Measurements from ENCODE around the gene PACS1. TPM values are rescaled to one million over a fixed set of nuclear protein-coding genes. Genes with fewer than 3 reads are reported as not detected.
A peak's percentile ranks its signal among the peaks of the same experiment; 100 is the strongest.

The PACS1 gene
- total RNA-seq, 4 donors from 2014 or later = 37.1 to 97.8 (median 54.3) TPM

DNA sequence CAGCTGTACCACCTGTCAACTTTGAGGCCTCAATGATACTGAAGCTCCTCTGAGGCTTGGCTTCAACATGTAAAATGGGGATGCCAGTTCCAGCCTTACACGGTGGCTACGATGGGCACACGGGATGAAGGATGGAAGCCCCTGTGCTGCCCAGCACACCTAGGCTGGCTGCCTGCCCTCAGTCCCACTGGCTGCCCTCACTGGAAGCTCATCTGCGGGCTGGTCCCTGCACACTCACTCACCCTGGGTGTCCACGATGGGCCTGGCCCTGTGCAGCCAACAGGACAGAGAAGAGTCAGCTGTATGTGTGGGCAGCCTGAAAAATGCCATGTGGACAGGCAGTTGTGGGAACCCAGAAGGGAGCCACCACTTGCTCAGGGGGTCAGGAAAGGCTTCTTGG, 216.6 kb downstream of the PACS1 start:
- peaks cover 42 to 70% (median 47%) of the 10 kb centered on the region in 4 donors for H3K4me1 ChIP-seq
- H3K4me3 ChIP-seq = no peak overlapping the region
- DNase-seq (ENCODE audit: extremely low spot score) = no peak
- no peak overlapping the region for H3K27ac ChIP-seq (replicated peaks in 1 of 4)
- intact Hi-C loops (cut with DNase I) = no loop called here
- no peaks in the 10 kb centered on the region for H3K9me3 ChIP-seq
- peaks cover 0 to 37% (median 12%) of the 10 kb centered on the region in 4 donors for H3K36me3 ChIP-seq
- TF ChIP-seq EP300 (IDR thresholded peaks at IDR 0.05) = no peak
- no peak for TF ChIP-seq POLR2AphosphoS5 (IDR thresholded peaks at IDR 0.05)
- WGBS = 92% methylated on average over 3 of the region's 5 CpGs
- H3K27me3 ChIP-seq = peaks cover 0 to 6% (median under 1%) of the 10 kb centered on the region in 4 donors

GRCh38 chr11:66287211-66287888, 217.3 kb downstream of the PACS1 start:
- Histone ChIP-seq H3K36me3 (peaks cover 0 to 37% (median 12%) of the 10 kb centered on the region in 4 donors), H3K27me3 (peaks cover 2 to 13% (median 6%) of the 10 kb centered on the region in 4 donors), H3K4me3 (peak overlapping the region in 1 of 4 donors; percentile 94), H3K27ac (replicated peaks in 1 of 4) (peak overlapping the region in 1 of 4 donors; percentile 89), H3K9me3 (no peaks in the 10 kb centered on the region), H3K4me1 (peaks cover 43 to 70% (median 48%) of the 10 kb centered on the region in 4 donors)
- DNase-seq (ENCODE audit: extremely low spot score) = no peak
- 76% methylated on average over 5 of the region's 10 CpGs for WGBS
- TF ChIP-seq EP300 (IDR thresholded peaks at IDR 0.05) (no peak), POLR2AphosphoS5 (IDR thresholded peaks at IDR 0.05) (no peak), POLR2A (IDR thresholded peaks at IDR 0.05; ENCODE audit: low read depth) (no peak)
- TF ChIP-seq, protein P1, sequence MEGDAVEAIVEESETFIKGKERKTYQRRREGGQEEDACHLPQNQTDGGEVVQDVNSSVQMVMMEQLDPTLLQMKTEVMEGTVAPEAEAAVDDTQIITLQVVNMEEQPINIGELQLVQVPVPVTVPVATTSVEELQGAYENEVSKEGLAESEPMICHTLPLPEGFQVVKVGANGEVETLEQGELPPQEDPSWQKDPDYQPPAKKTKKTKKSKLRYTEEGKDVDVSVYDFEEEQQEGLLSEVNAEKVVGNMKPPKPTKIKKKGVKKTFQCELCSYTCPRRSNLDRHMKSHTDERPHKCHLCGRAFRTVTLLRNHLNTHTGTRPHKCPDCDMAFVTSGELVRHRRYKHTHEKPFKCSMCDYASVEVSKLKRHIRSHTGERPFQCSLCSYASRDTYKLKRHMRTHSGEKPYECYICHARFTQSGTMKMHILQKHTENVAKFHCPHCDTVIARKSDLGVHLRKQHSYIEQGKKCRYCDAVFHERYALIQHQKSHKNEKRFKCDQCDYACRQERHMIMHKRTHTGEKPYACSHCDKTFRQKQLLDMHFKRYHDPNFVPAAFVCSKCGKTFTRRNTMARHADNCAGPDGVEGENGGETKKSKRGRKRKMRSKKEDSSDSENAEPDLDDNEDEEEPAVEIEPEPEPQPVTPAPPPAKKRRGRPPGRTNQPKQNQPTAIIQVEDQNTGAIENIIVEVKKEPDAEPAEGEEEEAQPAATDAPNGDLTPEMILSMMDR (IDR thresholded peaks at IDR 0.05) = no peak
- intact Hi-C loops (cut with DNase I) = no loop called here

GRCh38 chr11:66287889-66288670, 218.0 kb downstream of the PACS1 start:
- peak overlapping the region; percentile 67 to 100 (median 88) for H3K4me3 ChIP-seq
- no peaks in the 10 kb centered on the region for H3K9me3 ChIP-seq
- H3K4me1 ChIP-seq = peaks cover 38 to 67% (median 42%) of the 10 kb centered on the region in 4 donors
- no peak for DNase-seq (ENCODE audit: extremely low spot score)
- peak overlapping the region; percentile 89 to 97 (median 93) for H3K27ac ChIP-seq (replicated peaks in 1 of 4)
- H3K27me3 ChIP-seq = peaks cover 2 to 20% (median 13%) of the 10 kb centered on the region in 4 donors
- intact Hi-C loops (cut with DNase I) = no loop called here
- no peak for TF ChIP-seq POLR2A (IDR thresholded peaks at IDR 0.05; ENCODE audit: low read depth)
- TF ChIP-seq, protein P1 (IDR thresholded peaks at IDR 0.05) = no peak
- TF ChIP-seq EP300 (IDR thresholded peaks at IDR 0.05) = no peak
- TF ChIP-seq POLR2AphosphoS5 (IDR thresholded peaks at IDR 0.05) = no peak
- WGBS = 34% methylated on average over 12 of the region's 20 CpGs
- peaks cover 0 to 37% (median 12%) of the 10 kb centered on the region in 4 donors for H3K36me3 ChIP-seq

GRCh38 chr11:66288671-66289547, 218.8 kb downstream of the PACS1 start, which contains the start of gene YIF1A:
TSS of gene YIF1A (minus strand) at chr11:66289143. CDS start at chr11:66288985, 158 bp downstream.
- peaks cover 0 to 30% (median 11%) of the 10 kb centered on the region in 4 donors for H3K36me3 ChIP-seq
- under 1% methylated on average over 30 of the region's 87 CpGs for WGBS
- peak; percentile 99 for DNase-seq (ENCODE audit: extremely low spot score)
- TF ChIP-seq EP300 (IDR thresholded peaks at IDR 0.05) = no peak
- TF ChIP-seq POLR2A (IDR thresholded peaks at IDR 0.05; ENCODE audit: low read depth) = peak; percentile 95
- TF ChIP-seq, protein P1 (IDR thresholded peaks at IDR 0.05) = peak in 1 of 3 experiments; percentile 31
- peak; percentile 96 to 98 for TF ChIP-seq POLR2AphosphoS5 (IDR thresholded peaks at IDR 0.05)
- peaks cover 38 to 64% (median 42%) of the 10 kb centered on the region in 4 donors for H3K4me1 ChIP-seq
- H3K4me3 ChIP-seq = peak within 1 kb of the TSS; percentile 67 to 100 (median 88)
- intact Hi-C loops (cut with DNase I) = no loop called here
- peak within 1 kb of the TSS; percentile 89 to 97 (median 93) for H3K27ac ChIP-seq (replicated peaks in 1 of 4)
- no peaks in the 10 kb centered on the region for H3K9me3 ChIP-seq
- peaks cover 2 to 28% (median 19%) of the 10 kb centered on the region in 4 donors for H3K27me3 ChIP-seq
